ENCODE data around the gene PRIMA1.

The PRIMA1 gene

DNA sequence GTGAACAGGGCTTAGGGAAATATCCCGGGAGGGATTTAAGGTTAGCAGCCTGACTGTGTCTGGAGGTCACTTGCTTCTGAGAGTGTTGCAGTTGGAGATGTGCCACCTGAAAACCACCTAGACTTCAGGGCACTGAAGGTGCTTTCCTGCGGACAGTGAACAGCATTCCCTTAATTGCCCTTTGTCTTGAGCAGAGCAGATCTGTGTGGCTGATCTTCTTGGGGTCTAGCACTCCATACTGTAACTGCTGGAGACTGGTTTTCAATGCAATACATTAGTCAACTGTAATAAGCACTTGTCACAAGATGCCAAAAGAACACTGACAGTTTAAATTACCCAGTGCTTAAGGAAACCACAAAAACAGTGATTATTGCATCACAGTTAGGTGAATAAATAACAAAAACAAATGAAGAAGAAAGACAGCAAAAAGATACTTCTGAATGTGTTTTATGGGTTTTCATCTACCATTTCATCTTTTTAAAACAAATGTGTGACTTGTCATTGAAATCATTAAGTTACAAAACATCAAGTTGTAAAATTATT is 111.8 kb downstream of the PRIMA1 start:
- Histone ChIP-seq H3K27me3 (ENCODE audit: control insufficient read depth, insufficient read depth, low read length) (no peaks in the 10 kb centered on the region), H3K4me1 (peaks cover 3% of the 10 kb centered on the region), H2AFZ (no peak overlapping the region), H3K4me2 (ENCODE audit: low read length) (no peak overlapping the region), H3K9ac (no peak overlapping the region), H3K4me3 (ENCODE audit: low read depth, low read length) (no peak overlapping the region), H3K36me3 (ENCODE audit: control insufficient read depth, insufficient read depth, low read length) (no peaks in the 10 kb centered on the region), H3K27ac (no peak overlapping the region), H3K9me3 (ENCODE audit: control insufficient read depth, low read length) (no peaks in the 10 kb centered on the region), H3K79me2 (no peaks in the 10 kb centered on the region)
- TF ChIP-seq, protein P1, sequence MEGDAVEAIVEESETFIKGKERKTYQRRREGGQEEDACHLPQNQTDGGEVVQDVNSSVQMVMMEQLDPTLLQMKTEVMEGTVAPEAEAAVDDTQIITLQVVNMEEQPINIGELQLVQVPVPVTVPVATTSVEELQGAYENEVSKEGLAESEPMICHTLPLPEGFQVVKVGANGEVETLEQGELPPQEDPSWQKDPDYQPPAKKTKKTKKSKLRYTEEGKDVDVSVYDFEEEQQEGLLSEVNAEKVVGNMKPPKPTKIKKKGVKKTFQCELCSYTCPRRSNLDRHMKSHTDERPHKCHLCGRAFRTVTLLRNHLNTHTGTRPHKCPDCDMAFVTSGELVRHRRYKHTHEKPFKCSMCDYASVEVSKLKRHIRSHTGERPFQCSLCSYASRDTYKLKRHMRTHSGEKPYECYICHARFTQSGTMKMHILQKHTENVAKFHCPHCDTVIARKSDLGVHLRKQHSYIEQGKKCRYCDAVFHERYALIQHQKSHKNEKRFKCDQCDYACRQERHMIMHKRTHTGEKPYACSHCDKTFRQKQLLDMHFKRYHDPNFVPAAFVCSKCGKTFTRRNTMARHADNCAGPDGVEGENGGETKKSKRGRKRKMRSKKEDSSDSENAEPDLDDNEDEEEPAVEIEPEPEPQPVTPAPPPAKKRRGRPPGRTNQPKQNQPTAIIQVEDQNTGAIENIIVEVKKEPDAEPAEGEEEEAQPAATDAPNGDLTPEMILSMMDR (IDR thresholded peaks at IDR 0.05): no peak

DNA sequence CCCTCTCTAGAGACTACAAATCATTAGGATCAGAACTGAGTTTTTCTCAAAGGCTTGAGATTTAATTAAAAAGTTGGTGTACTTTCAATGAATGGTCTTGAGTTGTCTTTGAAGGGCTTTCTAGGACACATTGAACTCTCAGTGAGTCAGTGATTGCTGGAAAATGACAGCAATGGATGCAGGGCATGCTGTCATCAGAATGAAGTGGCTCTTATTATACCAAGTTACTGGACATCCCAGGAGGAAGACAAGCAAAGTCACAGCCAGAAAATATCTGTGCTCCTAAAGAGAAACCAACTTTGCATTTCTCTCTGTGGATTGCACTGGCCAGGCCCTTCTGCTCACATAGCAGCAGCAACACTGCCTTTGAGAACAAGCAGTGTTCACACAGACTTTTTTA is 112.6 kb downstream of the PRIMA1 start:
- H3K27me3 ChIP-seq (ENCODE audit: control insufficient read depth, insufficient read depth, low read length): no peaks in the 10 kb centered on the region
- no peak overlapping the region for H3K27ac ChIP-seq
- H3K4me1 ChIP-seq: peaks cover 3% of the 10 kb centered on the region
- H3K4me2 ChIP-seq (ENCODE audit: low read length): no peak overlapping the region
- H3K79me2 ChIP-seq: no peaks in the 10 kb centered on the region
- no peak overlapping the region for H2AFZ ChIP-seq
- no peaks in the 10 kb centered on the region for H3K36me3 ChIP-seq (ENCODE audit: control insufficient read depth, insufficient read depth, low read length)
- no peak overlapping the region for H3K9ac ChIP-seq
- no peak overlapping the region for H3K4me3 ChIP-seq (ENCODE audit: low read depth, low read length)
- no peaks in the 10 kb centered on the region for H3K9me3 ChIP-seq (ENCODE audit: control insufficient read depth, low read length)
- TF ChIP-seq, protein P1 (IDR thresholded peaks at IDR 0.05): no peak

DNA sequence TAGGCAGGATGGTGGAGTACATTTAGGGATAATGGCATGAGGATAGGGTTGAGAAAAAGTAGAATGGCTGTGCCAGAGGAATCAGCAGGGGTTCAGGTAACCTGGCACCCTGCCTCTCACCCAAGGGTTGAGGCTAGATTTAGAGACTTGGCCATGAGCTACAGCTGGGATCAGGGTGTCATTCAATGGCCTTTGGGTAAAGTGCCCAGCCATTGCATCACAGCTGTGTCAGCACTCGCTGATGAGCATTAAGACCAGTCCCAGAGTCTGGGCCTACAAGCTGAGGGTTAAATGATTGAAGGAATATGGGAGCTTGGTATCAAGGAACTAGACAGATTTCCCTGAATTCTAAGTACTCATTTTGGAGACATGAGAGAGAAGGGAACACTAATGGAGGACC is 113.9 kb downstream of the PRIMA1 start:
- Histone ChIP-seq H3K9ac (no peak overlapping the region), H3K4me2 (ENCODE audit: low read length) (no peak overlapping the region), H3K27ac (no peak overlapping the region), H3K4me1 (peaks cover 3% of the 10 kb centered on the region), H3K9me3 (ENCODE audit: control insufficient read depth, low read length) (no peaks in the 10 kb centered on the region), H3K79me2 (no peaks in the 10 kb centered on the region), H3K36me3 (ENCODE audit: control insufficient read depth, insufficient read depth, low read length) (no peaks in the 10 kb centered on the region), H3K4me3 (ENCODE audit: low read depth, low read length) (no peak overlapping the region), H3K27me3 (ENCODE audit: control insufficient read depth, insufficient read depth, low read length) (no peaks in the 10 kb centered on the region), H2AFZ (no peak overlapping the region)
- TF ChIP-seq, protein P1 (IDR thresholded peaks at IDR 0.05): no peak

DNA sequence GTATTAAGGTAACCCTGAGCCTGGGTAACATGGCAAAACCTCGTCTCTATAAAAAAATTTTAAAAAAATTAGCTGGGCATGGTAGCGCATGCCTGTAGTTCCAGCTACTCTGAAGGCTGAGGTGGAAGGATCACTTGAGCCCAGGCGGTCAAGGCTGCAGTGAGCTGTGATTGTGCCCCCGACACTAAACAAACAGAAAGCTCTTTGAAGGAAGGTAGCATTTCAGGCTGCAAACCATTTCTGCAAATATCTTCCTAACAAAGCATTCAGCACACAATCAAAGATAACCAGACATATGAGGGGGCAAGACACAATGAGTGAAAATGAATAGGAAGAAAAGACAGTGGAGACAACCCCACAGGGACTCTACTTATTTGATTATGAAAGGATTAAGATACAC is 118.7 kb downstream of the PRIMA1 start:
- Histone ChIP-seq H3K27ac (no peak overlapping the region), H3K36me3 (ENCODE audit: control insufficient read depth, insufficient read depth, low read length) (no peaks in the 10 kb centered on the region), H3K27me3 (ENCODE audit: control insufficient read depth, insufficient read depth, low read length) (no peaks in the 10 kb centered on the region), H3K4me1 (peaks cover 3% of the 10 kb centered on the region), H3K4me2 (ENCODE audit: low read length) (no peak overlapping the region), H3K9me3 (ENCODE audit: control insufficient read depth, low read length) (no peaks in the 10 kb centered on the region), H3K79me2 (no peaks in the 10 kb centered on the region), H3K9ac (no peak overlapping the region), H3K4me3 (ENCODE audit: low read depth, low read length) (no peak overlapping the region), H2AFZ (no peak overlapping the region)
- TF ChIP-seq, protein P1 (IDR thresholded peaks at IDR 0.05): no peak
